ENCODE measurements around the gene ZNF593. TPM values are rescaled to one million over a fixed set of nuclear protein-coding genes. Genes with fewer than 3 reads are reported as not detected.

The ZNF593 gene
- total and polyA plus RNA-seq, 9 of the 15 experiments (the other 6 are each of a cell fraction or from before 2014, with no cell fraction given) = 9.8 to 334 (median 48.2) TPM

DNA sequence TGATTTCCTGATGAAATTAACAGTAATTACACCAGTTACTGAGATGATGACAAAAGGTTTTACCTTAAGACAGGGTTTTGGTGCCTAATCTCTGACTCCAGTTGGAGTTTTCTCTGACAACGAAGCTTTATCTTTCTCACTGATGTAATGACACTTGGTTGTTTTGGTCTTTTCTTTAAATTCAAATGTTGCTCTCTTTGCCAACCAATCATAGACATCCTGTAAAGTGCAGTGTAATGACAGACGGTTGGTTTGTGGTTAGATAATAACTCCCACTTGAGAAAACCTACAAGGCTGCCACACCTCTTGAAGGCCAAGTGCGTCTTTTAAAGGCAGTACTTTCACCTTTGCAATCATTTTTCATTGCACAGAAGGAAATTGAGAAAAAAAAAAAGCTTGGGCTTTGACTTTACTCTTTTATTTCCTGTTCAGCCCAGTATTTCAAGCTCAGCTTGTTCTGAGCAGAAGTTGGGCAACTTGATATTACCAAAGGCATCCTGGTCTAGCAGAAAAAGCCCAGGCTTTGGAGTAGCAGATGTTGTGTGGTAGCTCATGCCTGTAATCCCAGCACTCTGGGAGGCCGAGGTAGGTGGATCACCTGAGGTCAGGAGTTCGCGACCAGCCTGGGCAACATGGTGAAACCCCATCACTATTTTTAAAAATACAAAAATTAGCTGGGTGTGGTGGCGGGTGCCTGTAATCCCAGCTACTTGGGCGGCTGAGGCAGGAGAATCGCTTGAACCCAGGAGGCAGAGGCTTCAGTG is 43.2 kb upstream of the ZNF593 start (continued):
- TF ChIP-seq SFPQ (IDR thresholded peaks at IDR 0.05; ENCODE audit: low read depth, low read length) (no peak), KDM4B (IDR thresholded peaks at IDR 0.05; ENCODE audit: borderline replicate concordance in 2 of 2, low read depth in 1 of 2) (no peak), NFXL1 (CRISPR knock-in tag; IDR thresholded peaks at IDR 0.05) (peak; percentile 74; the same call in 1 of the 2 replicates), NR2C1 (IDR thresholded peaks at IDR 0.05) (peak; percentile 61), NR2C1 (tag; IDR thresholded peaks at IDR 0.05) (peak; percentile 52), BCOR (IDR thresholded peaks at IDR 0.05) (peak; percentile 24; the same call in 1 of the 2 replicates), SIX5 (IDR thresholded peaks at IDR 0.05; ENCODE audit: borderline replicate concordance in 1 of 2, insufficient read depth in 1 of 2, low read depth in 1 of 2, low read length in 2 of 2) (no peak; a peak in 1 of 4 replicates), TOE1 (IDR thresholded peaks at IDR 0.05; ENCODE audit: borderline replicate concordance) (peak; percentile 91), TOE1 (CRISPR knock-in tag; IDR thresholded peaks at IDR 0.05; ENCODE audit: borderline replicate concordance, low read depth) (no peak), ZNF324 (CRISPR knock-in tag; IDR thresholded peaks at IDR 0.05) (no peak), NCOA2 (IDR thresholded peaks at IDR 0.05; ENCODE audit: partially characterized antibody in 2 of 2) (peak; percentile 88 to 90), GABPB1 (CRISPR knock-in tag; IDR thresholded peaks at IDR 0.05) (peak; percentile 73), ZNF592 (IDR thresholded peaks at IDR 0.05) (peak; percentile 89), LCOR (CRISPR knock-in tag; IDR thresholded peaks at IDR 0.05) (peak; percentile 98), PCBP1 (IDR thresholded peaks at IDR 0.05; ENCODE audit: low read depth, low read length, poor library complexity, severe bottlenecking) (no peak), RUNX1 (IDR thresholded peaks at IDR 0.05; ENCODE audit: low read depth) (no peak), NONO (IDR thresholded peaks at IDR 0.05; ENCODE audit: low read depth in 2 of 2, low read length in 1 of 2) (peak in 1 of 2 experiments; percentile 66; a peak in 2 of 4 replicates), KDM5B (IDR thresholded peaks at IDR 0.05; ENCODE audit: insufficient replicate concordance, low read depth, low read length) (no peak), CBX5 (IDR thresholded peaks at IDR 0.05; ENCODE audit: borderline replicate concordance, low read depth) (no peak), MCM2 (IDR thresholded peaks at IDR 0.05; ENCODE audit: low read depth) (no peak), ZZZ3 (IDR thresholded peaks at IDR 0.05) (no peak), HDAC6 (IDR thresholded peaks at IDR 0.05; ENCODE audit: low read depth, low read length) (no peak), SIN3B (IDR thresholded peaks at IDR 0.05; ENCODE audit: low read depth) (no peak)
